ENCODE measurements around the gene PSMD1.
A peak's percentile ranks its signal among the peaks of the same experiment; 100 is the strongest.

The PSMD1 gene

GRCh38 chr2:231204146-231204545 lies 147.5 kb downstream of the PSMD1 start:
- H3K9me3 ChIP-seq (ENCODE audit: insufficient read depth, low read length), result no peaks in the 10 kb centered on the region
- H2AFZ ChIP-seq (ENCODE audit: low read depth, low read length, severe bottlenecking), result no peak overlapping the region
- H3K9me2 ChIP-seq (replicated peaks; ENCODE audit: insufficient read depth, low read length), result no peaks in the 10 kb centered on the region
- H3K36me3 ChIP-seq (ENCODE audit: low read length), result no peaks in the 10 kb centered on the region
- no peak for TF ChIP-seq CTCF (IDR thresholded peaks at IDR 0.05; ENCODE audit: insufficient read depth, low read length, poor library complexity, severe bottlenecking)
- TF ChIP-seq EZH2phosphoT487 (conservative IDR thresholded peaks at IDR 0.05; ENCODE audit: low read length), result no peak
- H3K4me3 ChIP-seq (ENCODE audit: insufficient read depth, low read length, poor library complexity, severe bottlenecking), result no peak overlapping the region
- no peak overlapping the region for H3K27ac ChIP-seq (ENCODE audit: low read depth, low read length)
- H3K27me3 ChIP-seq (ENCODE audit: low read length), result no peaks in the 10 kb centered on the region
- H3K9ac ChIP-seq (ENCODE audit: low read length), result no peak overlapping the region
- H3F3A ChIP-seq (ENCODE audit: insufficient read depth), result 0 out of 2 replicates have a peak, but pooled peaks cover 4% of the 10 kb centered on the region
- H3K4me2 ChIP-seq (ENCODE audit: low read depth, low read length, poor library complexity, severe bottlenecking), result no peak overlapping the region
- H3K79me2 ChIP-seq (ENCODE audit: insufficient read depth, low read length), result no peaks in the 10 kb centered on the region
- H4K20me1 ChIP-seq (ENCODE audit: low read depth, low read length), result no peaks in the 10 kb centered on the region

- H3K4me3 ChIP-seq (ENCODE audit: insufficient read depth, low read length, poor library complexity, severe bottlenecking), result no peak overlapping the region
- no peaks in the 10 kb centered on the region for H4K20me1 ChIP-seq (ENCODE audit: low read depth, low read length)
- H3K4me2 ChIP-seq (ENCODE audit: low read depth, low read length, poor library complexity, severe bottlenecking), result no peak overlapping the region
- H3K27me3 ChIP-seq (ENCODE audit: low read length), result no peaks in the 10 kb centered on the region
- H3K79me2 ChIP-seq (ENCODE audit: insufficient read depth, low read length), result no peaks in the 10 kb centered on the region
- H3K9me3 ChIP-seq (ENCODE audit: insufficient read depth, low read length), result no peaks in the 10 kb centered on the region
- no peak overlapping the region for H3K9ac ChIP-seq (ENCODE audit: low read length)
- 0 out of 2 replicates have a peak, but pooled peaks cover 4% of the 10 kb centered on the region for H3F3A ChIP-seq (ENCODE audit: insufficient read depth)
- no peaks in the 10 kb centered on the region for H3K9me2 ChIP-seq (replicated peaks; ENCODE audit: insufficient read depth, low read length)
- TF ChIP-seq EZH2phosphoT487 (conservative IDR thresholded peaks at IDR 0.05; ENCODE audit: low read length) (no peak), CTCF (IDR thresholded peaks at IDR 0.05; ENCODE audit: insufficient read depth, low read length, poor library complexity, severe bottlenecking) (no peak)
- H3K27ac ChIP-seq (ENCODE audit: low read depth, low read length), result no peak overlapping the region
- no peaks in the 10 kb centered on the region for H3K36me3 ChIP-seq (ENCODE audit: low read length)
- no peak overlapping the region for H2AFZ ChIP-seq (ENCODE audit: low read depth, low read length, severe bottlenecking)
Observed at GRCh38 chr2:231204581-231204980, 147.9 kb downstream of the PSMD1 start.

GRCh38 chr2:231207734-231208133 lies 151.1 kb downstream of the PSMD1 start:
- Histone ChIP-seq H3F3A (ENCODE audit: insufficient read depth) (0 out of 2 replicates have a peak, but pooled peaks cover 4% of the 10 kb centered on the region), H3K9ac (ENCODE audit: low read length) (0 out of 2 replicates have a peak overlapping the region, but pooled peaks have one; percentile 8), H3K27ac (ENCODE audit: low read depth, low read length) (peak overlapping the region; percentile 41; the same call in 1 of the 2 replicates), H4K20me1 (ENCODE audit: low read depth, low read length) (no peaks in the 10 kb centered on the region), H3K4me3 (ENCODE audit: insufficient read depth, low read length, poor library complexity, severe bottlenecking) (no peak overlapping the region), H2AFZ (ENCODE audit: low read depth, low read length, severe bottlenecking) (no peak overlapping the region), H3K36me3 (ENCODE audit: low read length) (no peaks in the 10 kb centered on the region), H3K9me3 (ENCODE audit: insufficient read depth, low read length) (no peaks in the 10 kb centered on the region), H3K9me2 (replicated peaks; ENCODE audit: insufficient read depth, low read length) (no peaks in the 10 kb centered on the region), H3K79me2 (ENCODE audit: insufficient read depth, low read length) (no peaks in the 10 kb centered on the region), H3K27me3 (ENCODE audit: low read length) (no peaks in the 10 kb centered on the region), H3K4me2 (ENCODE audit: low read depth, low read length, poor library complexity, severe bottlenecking) (peak overlapping the region; percentile 32)
- no peak for TF ChIP-seq EZH2phosphoT487 (conservative IDR thresholded peaks at IDR 0.05; ENCODE audit: low read length)
- no peak for TF ChIP-seq CTCF (IDR thresholded peaks at IDR 0.05; ENCODE audit: insufficient read depth, low read length, poor library complexity, severe bottlenecking)
